ENCODE data around the gene ASPG. TPM values are rescaled to one million over a fixed set of nuclear protein-coding genes. Genes with fewer than 3 reads are reported as not detected.

ASPG gene
- total and polyA plus RNA-seq, 8 donors: 1.4 to 32.2 (median 11.4) TPM

DNA sequence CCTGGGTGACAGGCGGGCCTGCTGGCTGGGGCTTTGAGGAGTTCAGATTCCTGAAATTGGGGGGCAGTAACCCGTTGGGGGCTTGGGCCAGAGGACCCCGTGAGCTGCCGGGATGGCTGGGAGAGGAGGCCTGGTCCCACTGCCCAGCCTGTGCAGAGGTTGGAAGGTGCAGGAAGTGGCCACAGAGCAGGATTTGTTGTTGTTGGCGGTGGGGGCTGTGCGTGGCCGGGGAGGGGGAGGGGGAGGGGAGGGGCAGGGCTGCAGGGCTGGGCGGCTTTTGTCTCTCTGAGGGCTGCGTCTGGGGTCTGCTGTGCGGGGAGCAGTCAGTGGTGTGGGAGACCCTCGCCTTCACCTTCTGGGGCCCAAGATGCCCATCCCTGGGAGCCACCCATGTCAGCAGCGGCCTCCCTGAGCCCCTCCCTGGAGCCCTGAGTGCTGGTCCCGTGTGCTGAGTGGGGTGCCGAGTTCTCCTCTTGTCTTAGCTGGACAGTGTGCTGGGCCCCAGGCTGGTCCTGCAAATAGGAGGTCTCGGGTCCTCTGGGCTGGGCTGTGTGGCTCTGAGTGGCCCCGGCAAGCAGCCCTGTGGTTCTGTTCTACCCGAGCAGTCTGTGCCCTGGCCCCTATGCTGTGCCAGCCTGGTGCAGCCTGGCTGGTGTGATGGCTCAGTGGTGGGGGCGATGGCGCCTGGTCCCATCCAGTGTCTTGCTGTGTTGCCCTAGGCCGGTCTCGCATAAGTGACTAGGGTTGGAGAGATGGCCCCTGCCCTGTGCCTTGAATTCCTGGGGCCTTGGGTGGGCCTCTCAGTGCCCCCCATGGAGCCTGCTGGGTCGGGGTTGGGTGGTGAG, 63.2 kb downstream of the ASPG start:
- TF ChIP-seq CTCF (IDR thresholded peaks at IDR 0.05): no peak
- Histone ChIP-seq H3K27ac (no peak overlapping the region), H3K36me3 (no peaks in the 10 kb centered on the region), H3K9me3 (no peaks in the 10 kb centered on the region), H3K27me3 (no peaks in the 10 kb centered on the region), H3K4me3 (no peak overlapping the region), H3K4me1 (peaks cover 5 to 24% of the 10 kb centered on the region in 2 donors)
- peak in 1 of 4 donors; percentile 56 for DNase-seq
- intact Hi-C loops (cut with DNase I): no loop called here
- ATAC-seq: no peak

DNA sequence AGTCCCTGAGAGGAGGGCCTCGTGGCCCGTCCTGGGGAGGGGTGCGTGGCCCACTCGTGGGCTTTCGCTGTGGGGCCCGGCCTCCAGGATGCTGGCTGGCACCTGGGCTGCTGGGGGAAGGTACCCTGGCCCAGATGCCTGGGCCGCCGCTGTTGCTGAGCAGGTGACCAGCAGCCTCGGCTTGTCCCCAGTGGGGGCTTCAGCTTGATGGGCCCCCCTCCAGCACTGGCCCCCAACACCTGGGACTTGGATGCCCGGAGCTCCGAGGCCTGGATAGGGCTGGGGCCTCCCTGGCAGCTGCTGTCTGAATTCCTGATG, 63.7 kb downstream of the ASPG start:
- Histone ChIP-seq H3K27ac (no peak overlapping the region), H3K27me3 (no peaks in the 10 kb centered on the region), H3K4me1 (peaks cover 5 to 24% of the 10 kb centered on the region in 2 donors), H3K36me3 (no peaks in the 10 kb centered on the region), H3K4me3 (no peak overlapping the region), H3K9me3 (no peaks in the 10 kb centered on the region)
- ATAC-seq (no peak), DNase-seq (no peak)
- TF ChIP-seq CTCF (IDR thresholded peaks at IDR 0.05): no peak
- intact Hi-C loops (cut with DNase I): no loop called here

DNA sequence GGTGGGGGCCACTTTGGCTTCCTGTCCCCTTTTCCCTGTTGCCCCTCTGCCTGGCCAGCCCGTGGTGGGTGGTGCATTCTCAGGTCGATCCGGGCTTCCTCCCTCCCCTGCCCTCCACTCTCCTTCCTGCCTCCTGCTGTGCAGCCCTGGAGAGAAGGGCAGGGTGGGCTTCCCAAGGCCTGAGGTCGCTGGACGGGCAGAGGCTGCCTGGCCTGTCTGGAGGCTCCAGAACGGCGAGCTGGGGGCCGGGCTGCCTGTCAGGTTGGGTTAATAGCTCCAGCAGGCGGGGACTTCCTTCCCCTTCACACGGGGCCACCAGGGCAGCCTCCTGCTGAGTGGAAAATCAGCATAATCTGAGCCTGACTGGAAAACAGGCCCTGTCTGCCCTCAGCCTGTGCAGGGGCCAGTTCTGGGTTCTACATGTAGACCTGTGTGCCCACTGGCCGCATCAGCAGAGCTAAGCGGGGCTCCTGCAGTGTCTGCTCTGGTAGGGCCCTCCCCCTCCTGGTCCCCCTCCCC, 64.2 kb downstream of the ASPG start:
- no peaks in the 10 kb centered on the region for H3K36me3 ChIP-seq
- ATAC-seq (peak; percentile 73), DNase-seq (peak in 3 of 4 donors; percentile 64 to 75 (median 65))
- no peak overlapping the region for H3K4me3 ChIP-seq
- TF ChIP-seq CTCF (IDR thresholded peaks at IDR 0.05): no peak
- no peaks in the 10 kb centered on the region for H3K27me3 ChIP-seq
- intact Hi-C loops (cut with DNase I): no loop called here
- no peak overlapping the region for H3K27ac ChIP-seq
- H3K4me1 ChIP-seq: peaks cover 5 to 24% of the 10 kb centered on the region in 2 donors
- no peaks in the 10 kb centered on the region for H3K9me3 ChIP-seq

DNA sequence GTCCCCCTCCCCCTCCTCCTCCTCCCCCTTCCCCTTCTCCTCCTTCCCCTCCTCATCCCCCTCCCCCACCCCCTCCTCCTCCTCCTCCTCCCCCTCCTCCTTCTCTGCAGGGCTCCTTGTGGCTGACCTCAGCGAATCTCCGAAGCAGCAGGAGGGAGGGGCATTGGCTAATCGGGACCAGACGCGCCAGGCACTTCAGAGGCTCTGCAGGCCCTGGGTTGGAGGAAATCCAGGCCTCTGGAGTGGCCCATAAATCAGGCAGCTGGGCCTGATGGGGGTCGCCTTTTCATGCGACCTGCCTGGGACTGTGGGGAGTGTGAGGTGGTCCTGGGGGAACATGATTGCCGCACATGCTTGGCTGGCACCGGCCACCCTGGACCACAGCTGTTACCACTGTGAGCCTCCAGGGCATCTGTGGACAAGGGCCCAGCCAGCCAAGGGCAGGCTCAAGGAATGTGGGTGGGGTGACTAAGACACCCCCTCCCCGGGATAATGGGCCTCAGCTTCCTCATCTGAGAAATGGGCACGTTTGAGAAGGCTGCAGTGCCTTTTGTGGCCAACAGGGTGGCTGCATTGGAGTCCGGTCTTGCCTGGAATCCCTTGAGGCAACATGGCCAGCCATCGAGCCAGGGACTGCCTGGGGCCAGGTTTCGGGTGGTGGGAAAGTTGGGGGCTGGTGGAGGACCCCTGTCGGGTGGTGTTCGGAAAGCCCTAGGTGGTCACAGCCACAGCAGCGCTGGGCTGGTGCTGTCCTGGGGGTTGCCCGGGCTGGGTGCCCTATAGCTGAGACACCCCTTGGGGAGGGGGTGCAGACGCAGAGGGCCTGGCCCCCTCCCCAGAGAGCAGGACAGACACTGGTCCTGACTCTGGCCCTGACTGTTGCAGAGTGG, 64.9 kb downstream of the ASPG start:
- no peaks in the 10 kb centered on the region for H3K9me3 ChIP-seq
- H3K27ac ChIP-seq: no peak overlapping the region
- DNase-seq (peak; percentile 52 to 91 (median 65)), ATAC-seq (peak; percentile 63)
- intact Hi-C loops (cut with DNase I): no loop called here
- no peak overlapping the region for H3K4me3 ChIP-seq
- peaks cover 5 to 24% of the 10 kb centered on the region in 2 donors for H3K4me1 ChIP-seq
- TF ChIP-seq CTCF (IDR thresholded peaks at IDR 0.05): no peak
- H3K36me3 ChIP-seq: no peaks in the 10 kb centered on the region
- H3K27me3 ChIP-seq: no peaks in the 10 kb centered on the region

- H3K36me3 ChIP-seq: no peaks in the 10 kb centered on the region
- no peak overlapping the region for H3K27ac ChIP-seq
- H3K4me1 ChIP-seq: peaks cover 5 to 24% of the 10 kb centered on the region in 2 donors
- ATAC-seq: no peak
- H3K4me3 ChIP-seq: no peak overlapping the region
- TF ChIP-seq CTCF (IDR thresholded peaks at IDR 0.05): no peak
- H3K9me3 ChIP-seq: no peaks in the 10 kb centered on the region
- no peaks in the 10 kb centered on the region for H3K27me3 ChIP-seq
- intact Hi-C loops (cut with DNase I): no loop called here
- no peak for DNase-seq
These were observed 65.5 kb downstream of the ASPG start for GRCh38 chr14:104151026-104151381.

All from left lung (tissue), 10 donors.